Endothelial cell of hepatic sinusoid (primary cell): ENCODE measurements around the gene RHBDD1.

Source experiments
- in situ Hi-C: cut with HindIII; loops from 2 replicates; pipeline ENCODE4 v1.10.0; 2017; ENCODE audit warnings: low sequenced_read_pairs

RHBDD1 gene

GRCh38 chr2:226882606-226883005 is 46.8 kb downstream of the RHBDD1 start:
- in situ Hi-C loops, result no loop called here

GRCh38 chr2:226883296-226883795 is 47.5 kb downstream of the RHBDD1 start:
- in situ Hi-C loops, result no loop called here

- in situ Hi-C loops, result no loop called here
Observed at GRCh38 chr2:226884166-226884565, 48.3 kb downstream of the RHBDD1 start.

- in situ Hi-C loops, result no loop called here
Observed at GRCh38 chr2:226885769-226886435, 50.0 kb downstream of the RHBDD1 start.

GRCh38 chr2:226887940-226888339 is 52.1 kb downstream of the RHBDD1 start:
- in situ Hi-C loops, result no loop called here

- in situ Hi-C loops, result no loop called here
Observed at GRCh38 chr2:226888378-226888965, 52.6 kb downstream of the RHBDD1 start.

- in situ Hi-C loops, result no loop called here
Observed at GRCh38 chr2:226888971-226889370, 53.1 kb downstream of the RHBDD1 start.

- in situ Hi-C loops, result no loop called here
Observed at GRCh38 chr2:226890286-226890685, 54.4 kb downstream of the RHBDD1 start.

- in situ Hi-C loops, result no loop called here
Observed at GRCh38 chr2:226891780-226892590, 56.1 kb downstream of the RHBDD1 start.

- in situ Hi-C loops, result no loop called here
Observed at GRCh38 chr2:226892729-226893128, 56.9 kb downstream of the RHBDD1 start.

- in situ Hi-C loops, result no loop called here
Observed at GRCh38 chr2:226893216-226893615, 57.4 kb downstream of the RHBDD1 start.

- in situ Hi-C loops, result no loop called here
Observed at GRCh38 chr2:226894752-226895151, 58.9 kb downstream of the RHBDD1 start.

- in situ Hi-C loops, result no loop called here
Observed at GRCh38 chr2:226895579-226895978, 59.7 kb downstream of the RHBDD1 start.

GRCh38 chr2:226898121-226898520 is 62.3 kb downstream of the RHBDD1 start:
- in situ Hi-C loops, result no loop called here

GRCh38 chr2:226898897-226899296 is 63.0 kb downstream of the RHBDD1 start:
- in situ Hi-C loops, result no loop called here

GRCh38 chr2:226902041-226902966 is 66.5 kb downstream of the RHBDD1 start:
- in situ Hi-C loops, result no loop called here

- in situ Hi-C loops, result no loop called here
Observed at GRCh38 chr2:226903179-226903578, 67.3 kb downstream of the RHBDD1 start.

- in situ Hi-C loops, result no loop called here
Observed at GRCh38 chr2:226904592-226904991, 68.7 kb downstream of the RHBDD1 start.

- in situ Hi-C loops, result no loop called here
Observed at GRCh38 chr2:226905718-226906117, 69.9 kb downstream of the RHBDD1 start.

GRCh38 chr2:226906163-226906693 is 70.4 kb downstream of the RHBDD1 start:
- in situ Hi-C loops, result no loop called here
